H1 (cell line): ENCODE data around the gene NUBP2. TPM values are rescaled to one million over a fixed set of nuclear protein-coding genes. Genes with fewer than 3 reads are reported as not detected.

Source experiments
- CTCF ChIA-PET: fragments of 300-600 bp; sonication (Branson Sonifier 250); formaldehyde crosslinking; loops from one replicate; lab custom pipeline; 2021; ENCODE audit not compliant: partially characterized antibody; lab: Charles Lee
- POLR2A ChIA-PET: fragments of 300-600 bp; sonication (Branson Sonifier 250); formaldehyde crosslinking; loops from one replicate; lab custom pipeline; 2021; ENCODE audit warnings: inconsistent platforms; ENCODE audit not compliant: partially characterized antibody; lab: Charles Lee
- DNase-seq, 2 experiments: peaks; one replicate each; pipeline versions ENCODE4 v3.0.0 to v3.0.0-alpha.2; 2010 to 2022; ENCODE audit warnings: low spot score in 2 of 2, low read depth in 1 of 2, mixed read lengths in 1 of 2
- FAIRE-seq: peaks from 2 replicates; lab custom pipeline; 2011; peaks lifted over from hg19 to GRCh38; lab: Jason Lieb, UNC
- H2AFZ ChIP-seq: 2 replicates; pipeline ENCODE4 v1.8.1; 2012; ENCODE audit warnings: low read length, inconsistent platforms
- H2AK5ac ChIP-seq: 2 replicates; pipeline ENCODE4 v1.6.1; 2013; ENCODE audit warnings: low read depth, low read length
- H2BK120ac ChIP-seq: replicated peaks from 2 replicates; pipeline ENCODE3; 2013; ENCODE audit warnings: low read depth, low read length, inconsistent platforms
- H2BK12ac ChIP-seq: 2 replicates; pipeline ENCODE4 v1.6.1; 2013; ENCODE audit warnings: low read depth, low read length
- H2BK15ac ChIP-seq: 2 replicates; pipeline ENCODE4 v1.6.1; 2013; ENCODE audit warnings: low read length
- H2BK20ac ChIP-seq: 2 replicates; pipeline ENCODE4 v1.6.1; 2013; ENCODE audit warnings: low read length
- H2BK5ac ChIP-seq: 2 replicates; pipeline ENCODE4 v1.6.1; 2013; ENCODE audit warnings: low read depth, low read length
- H3K14ac ChIP-seq: 2 replicates; pipeline ENCODE4 v1.6.1; 2013; ENCODE audit warnings: inconsistent platforms; ENCODE audit not compliant: insufficient read length
- H3K18ac ChIP-seq: 2 replicates; pipeline ENCODE4 v1.6.1; 2013; ENCODE audit warnings: low read length; ENCODE audit errors: extremely low read depth
- H3K23ac ChIP-seq: 2 replicates; pipeline ENCODE4 v1.6.1; 2013; ENCODE audit warnings: inconsistent platforms; ENCODE audit not compliant: insufficient read length
- H3K23me2 ChIP-seq: 2 replicates; pipeline ENCODE4 v1.6.1; 2013; ENCODE audit warnings: low read depth, low read length
- H3K27ac ChIP-seq: 2 replicates; pipeline ENCODE4 v1.6.1; 2011; ENCODE audit warnings: low read depth, low read length, inconsistent platforms
- H3K27me3 ChIP-seq, 4 experiments: replicated peaks in 1 of 4; 1 replicate in 1 of 4; 2 replicates in 3 of 4; pipeline versions ENCODE4 v1.6.1 to v1.8.1; 2011 to 2013; ENCODE audit warnings: low read length in 3 of 4, mild to moderate bottlenecking in 3 of 4, inconsistent platforms in 2 of 4, mixed read lengths in 2 of 4, moderate library complexity in 1 of 4; ENCODE audit not compliant: control insufficient read depth in 3 of 4, insufficient read depth in 3 of 4; ENCODE audit errors: extremely low read depth in 1 of 4
- H3K36me3 ChIP-seq, 4 experiments: 2 replicates each; pipeline versions ENCODE4 v1.6.1 to v1.8.1; 2011 to 2013; ENCODE audit warnings: mild to moderate bottlenecking in 4 of 4, low read length in 3 of 4, moderate library complexity in 2 of 4, control low read depth in 1 of 4, inconsistent platforms in 1 of 4; ENCODE audit not compliant: insufficient read depth in 4 of 4, control insufficient read depth in 2 of 4
- H3K4ac ChIP-seq: replicated peaks from 2 replicates; pipeline ENCODE3; 2013; ENCODE audit warnings: low read length, low read depth, mixed read lengths, inconsistent platforms; ENCODE audit not compliant: insufficient read length
- H3K4me1 ChIP-seq, 4 experiments: replicated peaks in 1 of 4; 1 replicate in 1 of 4; 2 replicates in 3 of 4; pipeline versions ENCODE4 v1.6.1 to v1.8.1; 2011 to 2013; ENCODE audit warnings: low read length in 3 of 4, inconsistent platforms in 2 of 4, mixed read lengths in 1 of 4; ENCODE audit not compliant: insufficient read depth in 4 of 4, control insufficient read depth in 3 of 4
- H3K4me2 ChIP-seq, 2 experiments: 2 replicates each; pipeline versions ENCODE4 v1.6.1 to v1.8.1; 2011 to 2013; ENCODE audit warnings: low read depth in 2 of 2, low read length in 2 of 2, control low read depth in 1 of 2, inconsistent platforms in 1 of 2, mild to moderate bottlenecking in 1 of 2; ENCODE audit not compliant: insufficient read depth in 1 of 2
- H3K4me3 ChIP-seq, 4 experiments: fragments of 200-600, 300-600 bp in 1 of 4; sonication (generic), shearing (Covaris generic), sonication (Bioruptor Twin) in 1 of 4; 2 replicates each; pipeline versions ENCODE4 v1.5.1 to v1.8.1; 2011 to 2016; ENCODE audit warnings: low read length in 4 of 4, low read depth in 3 of 4, control low read depth in 2 of 4, inconsistent platforms in 2 of 4, mild to moderate bottlenecking in 2 of 4, mixed read lengths in 1 of 4, moderate library complexity in 1 of 4; ENCODE audit not compliant: insufficient read depth in 2 of 4; ENCODE audit errors: extremely low read depth in 1 of 4
- H3K56ac ChIP-seq: replicated peaks from 2 replicates; pipeline ENCODE3; 2013; ENCODE audit warnings: low read depth, mild to moderate bottlenecking, mixed read lengths, low read length, inconsistent platforms; ENCODE audit not compliant: insufficient read length
- H3K79me1 ChIP-seq: 2 replicates; pipeline ENCODE4 v1.6.1; 2013; ENCODE audit warnings: low read depth, low read length, control low read depth
- H3K79me2 ChIP-seq, 2 experiments: 2 replicates each; pipeline versions ENCODE4 v1.6.1 to v1.8.1; 2012 to 2013; ENCODE audit warnings: low read length in 2 of 2, mild to moderate bottlenecking in 2 of 2, inconsistent platforms in 1 of 2; ENCODE audit not compliant: insufficient read depth in 2 of 2, control insufficient read depth in 1 of 2
- H3K9ac ChIP-seq, 4 experiments: replicated peaks in 1 of 4; 1 replicate in 1 of 4; 2 replicates in 3 of 4; pipeline versions ENCODE4 v1.6.1 to v1.8.1; 2011 to 2013; ENCODE audit warnings: low read depth in 3 of 4, low read length in 3 of 4, control low read depth in 2 of 4, mild to moderate bottlenecking in 2 of 4, moderate library complexity in 2 of 4, inconsistent platforms in 1 of 4; ENCODE audit errors: extremely low read depth in 1 of 4
- H3K9me3 ChIP-seq, 2 experiments: 2 replicates each; pipeline versions ENCODE4 v1.6.1 to v1.8.1; 2012 to 2013; ENCODE audit warnings: mild to moderate bottlenecking in 2 of 2, moderate library complexity in 2 of 2, control low read depth in 1 of 2, inconsistent platforms in 1 of 2, low read depth in 1 of 2, low read length in 1 of 2, mixed read lengths in 1 of 2; ENCODE audit not compliant: insufficient read depth in 2 of 2
- H4K20me1 ChIP-seq, 2 experiments: replicated peaks in 1 of 2; 2 replicates each; pipeline versions ENCODE3 to v1.8.1; 2011 to 2013; ENCODE audit warnings: inconsistent platforms in 2 of 2, low read length in 2 of 2, mild to moderate bottlenecking in 1 of 2; ENCODE audit not compliant: insufficient read depth in 2 of 2, control insufficient read depth in 1 of 2
- H4K5ac ChIP-seq: 2 replicates; pipeline ENCODE4 v1.6.1; 2013; ENCODE audit warnings: low read length, low read depth, mixed read lengths, inconsistent platforms; ENCODE audit not compliant: insufficient read length
- H4K8ac ChIP-seq: 2 replicates; pipeline ENCODE4 v1.8.0; 2013; ENCODE audit warnings: mild to moderate bottlenecking, moderate library complexity, low read length, inconsistent platforms; ENCODE audit not compliant: insufficient read depth; ENCODE audit errors: extremely low read depth
- H4K91ac ChIP-seq: replicated peaks from 2 replicates; pipeline ENCODE3; 2013; ENCODE audit warnings: low read length, mixed read lengths, inconsistent platforms; ENCODE audit not compliant: insufficient read length
- WGBS, 2 experiments: shearing (Covaris generic) in 1 of 2; methylation state at CpG; one replicate each; pipeline versions ENCODE4 v1.1.6 to v1.1.7; 2013 to 2015; ENCODE audit warnings: low lambda C conversion rate in 2 of 2, mixed read lengths in 2 of 2, inconsistent platforms in 1 of 2, low coverage in 1 of 2, missing lambda C conversion rate in 1 of 2; ENCODE audit not compliant: insufficient replicate concordance in 2 of 2, insufficient coverage in 1 of 2, insufficient read length in 1 of 2; ENCODE audit errors: extremely low coverage in 1 of 2, missing lambda C conversion rate in 1 of 2; 5-methylcytosine and 5-hydroxymethylcytosine counted together
- polyA plus RNA-seq, 7 experiments: library from polyadenylated mRNA; depleted of rRNA in 3 of 7; stranded (reverse) in 5 of 7; unstranded in 2 of 7; fragments of >200 nt in 5 of 7; fragments of 200-250 nt in 2 of 7; gene quantifications; 1 replicate in 5 of 7; 2 replicates in 1 of 7; 4 replicates in 1 of 7; pipeline versions ENCODE4 v1.2.1 to v1.2.3, GENCODE V29; 2011 to 2013; ENCODE audit warnings: missing spikeins in 2 of 7, mixed read lengths in 2 of 7
- total RNA-seq: library from RNA; stranded (reverse); fragmentation: NEBNext Ultra II Directional; extraction: Animal tissue kit (Norgen Biotek cat#: 25700); gene quantifications from 2 replicates; pipeline ENCODE4 v1.2.1, GENCODE V29; 2021

The NUBP2 gene
- total and polyA plus RNA-seq, 2 of the 8 experiments (the other 6 are each of a cell fraction or from before 2014, with no cell fraction given): 70.3 to 96.9 TPM

- ChIA-PET CTCF (interaction anchor here (0.7 to 3.1 kb wide), 3 partner anchors 21 to 229 kb away, joined by 3 to 12 read pairs (median 3); no protein-coding TSS in a partner anchor), POLR2A (interaction anchor here (0.6 to 1.9 kb wide), 9 partner anchors 10 to 395 kb away, joined by 3 to 5 read pairs (median 4); partner anchors contain the start of genes JPT2 and MAPK8IP3)
- Histone ChIP-seq H3K4me1 (no peaks in the 10 kb centered on the region), H3K14ac (no peak overlapping the region), H3K9me3 (peaks cover 13 to 18% of the 10 kb centered on the region in 2 experiments), H3K27ac (no peak overlapping the region), H2AK5ac (no peak overlapping the region), H2BK20ac (no peak overlapping the region), H4K20me1 (peaks cover 0 to 8% of the 10 kb centered on the region in 2 experiments), H4K8ac (no peak overlapping the region), H2BK12ac (no peak overlapping the region), H3K79me1 (0 out of 2 replicates have a peak, but pooled peaks cover 5% of the 10 kb centered on the region), H3K23ac (no peak overlapping the region), H3K9ac (no peak overlapping the region), H2AFZ (no peak overlapping the region), H4K5ac (no peak overlapping the region), H2BK15ac (no peak overlapping the region), H3K4ac (no peak overlapping the region), H3K56ac (no peak overlapping the region), H3K4me2 (no peak overlapping the region), H3K79me2 (no peaks in the 10 kb centered on the region), H3K27me3 (no peaks in the 10 kb centered on the region), H3K18ac (no peak overlapping the region), H3K36me3 (peaks cover 0 to 6% (median under 1%) of the 10 kb centered on the region in 4 experiments; a peak in 3 of 8 replicates), H2BK120ac (no peak overlapping the region), H2BK5ac (no peak overlapping the region; the same call in 1 of the 2 replicates), H4K91ac (no peak overlapping the region), H3K4me3 (no peak overlapping the region), H3K23me2 (no peaks in the 10 kb centered on the region)
- FAIRE-seq (no peak), DNase-seq (no peak)
- 93% methylated on average over 27 of the region's 32 CpGs; no CpG with 5 or more reads in 1 of the 2 experiments for WGBS, 2 experiments
These were observed 39.1 kb upstream of the NUBP2 start for GRCh38 chr16:1743376-1744337.
